Osteoblast (primary cell): ENCODE results near the gene GPC5. TPM values are rescaled to one million over a fixed set of nuclear protein-coding genes. Genes with fewer than 3 reads are reported as not detected.
"Not testable (repeated sequence)": the region's sequence is repeated elsewhere in the genome, so short reads cannot be mapped to it uniquely, and the experiment has no call there.

Source experiments
- DNase-seq: peaks from one replicate; pipeline ENCODE4 v3.0.0; 2011; ENCODE audit warnings: low spot score, mixed read lengths; ENCODE audit not compliant: insufficient read length; ENCODE audit errors: missing footprints
- H2AFZ ChIP-seq: 2 replicates; pipeline ENCODE4 v1.6.0; 2011; ENCODE audit warnings: mild to moderate bottlenecking, low read length
- H3K27ac ChIP-seq: 2 replicates; pipeline ENCODE4 v1.5.1; 2011; ENCODE audit warnings: mild to moderate bottlenecking, low read depth, low read length, moderate library complexity
- H3K27me3 ChIP-seq: 2 replicates; pipeline ENCODE4 v1.6.0; 2012; ENCODE audit warnings: mild to moderate bottlenecking, control low read depth, inconsistent platforms, low read length, moderate library complexity; ENCODE audit not compliant: insufficient read depth
- H3K36me3 ChIP-seq: 2 replicates; pipeline ENCODE4 v1.5.1; 2011; ENCODE audit warnings: mild to moderate bottlenecking, low read length, control low read depth, moderate library complexity; ENCODE audit not compliant: insufficient read depth
- H3K4me1 ChIP-seq: 2 replicates; pipeline ENCODE4 v1.5.1; 2011; ENCODE audit warnings: mild to moderate bottlenecking, low read length, control low read depth, moderate library complexity; ENCODE audit not compliant: insufficient read depth
- H3K4me2 ChIP-seq: 2 replicates; pipeline ENCODE4 v1.6.0; 2011; ENCODE audit warnings: mild to moderate bottlenecking, low read length; ENCODE audit not compliant: insufficient read depth
- H3K4me3 ChIP-seq: fragments of 200-600 bp; sonication (generic); 3 replicates; pipeline ENCODE4 v1.5.1; 2012; ENCODE audit warnings: mild to moderate bottlenecking, low read length, inconsistent platforms; ENCODE audit not compliant: insufficient read depth
- H3K79me2 ChIP-seq: 2 replicates; pipeline ENCODE4 v1.6.0; 2012; ENCODE audit warnings: mild to moderate bottlenecking, low read length, control low read depth, inconsistent platforms; ENCODE audit not compliant: insufficient read depth
- H3K9me3 ChIP-seq: 2 replicates; pipeline ENCODE4 v1.5.1; 2011; ENCODE audit warnings: low read depth, low read length, control low read depth
- H4K20me1 ChIP-seq: 2 replicates; pipeline ENCODE4 v1.6.0; 2012; ENCODE audit warnings: mild to moderate bottlenecking, low read length, control low read depth; ENCODE audit not compliant: insufficient read depth
- CTCF ChIP-seq: IDR thresholded peaks from 2 replicates; pipeline ENCODE4 v1.5.1; 2011; ENCODE audit warnings: mild to moderate bottlenecking, low read depth, low read length, moderate library complexity; ENCODE audit errors: extremely low read depth
- total RNA-seq: library from RNA; depleted of rRNA; stranded (reverse); fragments of >200 nt; gene quantifications from 2 replicates; pipeline ENCODE4 v1.2.3, GENCODE V29; 2012

GPC5 gene
- total RNA-seq, 1 donor: 0.36 TPM

GRCh38 chr13:92538164-92538563 lies 1139.7 kb downstream of the GPC5 start:
- no peaks in the 10 kb centered on the region for H3K4me1 ChIP-seq

GRCh38 chr13:92539148-92539547 lies 1140.7 kb downstream of the GPC5 start:
- H3K27me3 ChIP-seq, H3K4me3 ChIP-seq, H3K9me3 ChIP-seq, H3K4me1 ChIP-seq, H3K79me2 ChIP-seq, H4K20me1 ChIP-seq, DNase-seq, H3K36me3 ChIP-seq, H2AFZ ChIP-seq, H3K4me2 ChIP-seq, H3K27ac ChIP-seq: not testable (repeated sequence)

More at GRCh38 chr13:92538164-92538563, 1139.7 kb downstream of the GPC5 start:
- Histone ChIP-seq H3K36me3 (no peaks in the 10 kb centered on the region), H3K4me3 (no peak overlapping the region), H3K79me2 (no peaks in the 10 kb centered on the region), H3K27me3 (no peaks in the 10 kb centered on the region), H2AFZ (no peak overlapping the region), H3K27ac (no peak overlapping the region), H4K20me1 (no peaks in the 10 kb centered on the region), H3K9me3 (no peaks in the 10 kb centered on the region), H3K4me2 (no peak overlapping the region)
- DNase-seq: no peak
- TF ChIP-seq CTCF: no peak

- H2AFZ ChIP-seq: no peak overlapping the region
- H3K27me3 ChIP-seq: no peaks in the 10 kb centered on the region
- DNase-seq: no peak
- H4K20me1 ChIP-seq: no peaks in the 10 kb centered on the region
- no peaks in the 10 kb centered on the region for H3K79me2 ChIP-seq
- no peak for TF ChIP-seq CTCF
- no peaks in the 10 kb centered on the region for H3K9me3 ChIP-seq
- no peak overlapping the region for H3K4me2 ChIP-seq
- H3K27ac ChIP-seq: no peak overlapping the region
- H3K4me1 ChIP-seq: no peaks in the 10 kb centered on the region
- H3K4me3 ChIP-seq: no peak overlapping the region
- H3K36me3 ChIP-seq: no peaks in the 10 kb centered on the region
These were observed 1148.8 kb downstream of the GPC5 start for GRCh38 chr13:92547266-92547665.

- Histone ChIP-seq H4K20me1 (no peaks in the 10 kb centered on the region), H3K79me2 (no peaks in the 10 kb centered on the region), H3K4me1 (no peaks in the 10 kb centered on the region), H3K4me2 (no peak overlapping the region), H3K27ac (no peak overlapping the region), H3K4me3 (no peak overlapping the region), H2AFZ (no peak overlapping the region), H3K27me3 (no peaks in the 10 kb centered on the region), H3K9me3 (no peaks in the 10 kb centered on the region), H3K36me3 (no peaks in the 10 kb centered on the region)
- DNase-seq: no peak
- no peak for TF ChIP-seq CTCF
These were observed 1150.9 kb downstream of the GPC5 start for GRCh38 chr13:92549276-92549675.
